Heart right ventricle (tissue), 16 donors: Measurements from ENCODE around the gene RMDN2. TPM values are rescaled to one million over a fixed set of nuclear protein-coding genes. Genes with fewer than 3 reads are reported as not detected.
"Not testable (repeated sequence)": the region's sequence is repeated elsewhere in the genome, so short reads cannot be mapped to it uniquely, and the experiment has no call there.

ENCODE experiments used
- ATAC-seq, 8 donors: fragments of 200-7000 bp; cut with Tn5 transposase; one replicate each; pipeline ENCODE4 v1.9.1; 2020; ENCODE audit warnings: mild to moderate bottlenecking in 8 of 8, moderate library complexity in 8 of 8, moderate number of reproducible peaks in 1 of 8
- DNase-seq, 2 donors: peaks; one replicate each; pipeline ENCODE4 v3.0.0-alpha.2; 2020
- H3K27ac ChIP-seq, 10 donors: fragments of 200-600 bp; sonication (generic) in 2 of 10; one replicate each; pipeline versions ENCODE4 v1.5.0 to v1.8.0; 2020 to 2022; ENCODE audit warnings: mild to moderate bottlenecking in 3 of 10
- H3K27me3 ChIP-seq, 7 donors: fragments of 200-600 bp; one replicate each; pipeline ENCODE4 v1.8.0; 2021 to 2022; ENCODE audit warnings: mild to moderate bottlenecking in 2 of 7
- H3K36me3 ChIP-seq, 9 donors: fragments of 200-600 bp; sonication (generic) in 1 of 9; one replicate each; pipeline versions ENCODE4 v1.5.0 to v1.8.0; 2020 to 2022; ENCODE audit warnings: mild to moderate bottlenecking in 2 of 9
- H3K4me1 ChIP-seq, 9 donors: fragments of 200-600 bp; sonication (generic) in 1 of 9; one replicate each; pipeline versions ENCODE4 v1.5.0 to v1.8.0; 2020 to 2022; ENCODE audit warnings: mild to moderate bottlenecking in 4 of 9
- H3K4me3 ChIP-seq, 10 donors: fragments of 200-600 bp; sonication (generic) in 2 of 10; one replicate each; pipeline versions ENCODE4 v1.5.0 to v1.8.0; 2020 to 2022; ENCODE audit warnings: mild to moderate bottlenecking in 7 of 10, moderate library complexity in 2 of 10
- H3K9me3 ChIP-seq, 11 donors: fragments of 200-600 bp in 10 of 11; sonication (generic) in 2 of 11; one replicate each; pipeline versions ENCODE4 v1.5.0 to v1.8.0; 2013 to 2022; ENCODE audit warnings: mild to moderate bottlenecking in 2 of 11, control low read depth in 1 of 11, moderate library complexity in 1 of 11
- WGBS, 2 donors: extraction: QIAGEN DNeasy Blood & Tissue Kit; methylation state at CpG; one replicate each; pipeline ENCODE4 v1.1.7; 2013; ENCODE audit warnings: inconsistent platforms in 1 of 2; 5-methylcytosine and 5-hydroxymethylcytosine counted together
- intact Hi-C, 10 donors: fragments of 100-400 bp; cut with DNase I; formaldehyde crosslinking; loops; one replicate each; pipeline versions ENCODE4 v1.11.1 to v1.14.2; 2022
- polyA plus RNA-seq, 2 donors: library from polyadenylated mRNA; stranded (reverse); fragments of 200-250 nt; gene quantifications; one replicate each; pipeline ENCODE4 v1.2.3, GENCODE V29; 2013
- total RNA-seq, 10 donors: library from RNA; stranded (reverse); fragmentation: NEBNext Ultra II Directional in 3 of 10; extraction: Animal tissue kit (Norgen Biotek cat#: 25700) in 3 of 10; gene quantifications; one replicate each; pipeline versions ENCODE4 v1.2.1 to v1.2.4, GENCODE V29; 2021 to 2023
- TF ChIP-seq, protein P1 (sequence below), 9 donors: fragments of 200-600 bp; sonication (generic) in 2 of 9; IDR thresholded peaks; one replicate each; pipeline versions ENCODE4 v1.5.0 to v1.8.0; 2021 to 2022; ENCODE audit warnings: antibody characterized with exemption in 9 of 9, mild to moderate bottlenecking in 5 of 9, moderate library complexity in 1 of 9
- donor health status: Arrhythmogenic right ventricular cardiomyopathy.
- donor health status: ischemic (EF 13 %, LVEDD 7.1; RV severe dilation, severe dysfunction).
- donor health status: healthy with polysubstance abuse.
- donor health status: DM: no; HTN: yes; CAD: no.
- donor health status: DM: no; HTN: no; CAD: no.
- donor health status: ischemic (EF 25% LVEDD 6.9; RV normal size, moderate dysfunction).
- donor health status: ischemic (EF 25% LVEDD 5.7; RV mildly dilated, moderate dysfunction).
- donor health status: healthy.
- donor health status: DM: yes; HTN: yes; CAD: no.
- donor health status: Ischemic cardiomyopathy.
- donor health status: ischemic (EF 35%, LVEDD 5.7; RV mildly dilated, moderate dysfunction).
- donor health status: nonischemic (EF 11% LVEDD 7.7; RV severe dilation, severe dysfunction).
- donor health status: DM: yes; HTN: yes; CAD: no.
- donor health status: PGD.
- donor health status: ischemic (EF 29% LVEDD 5.4; RV normal size, mild dysfunction).
- donor health status: nonischemic (EF 23%, LVEDD 6.1; RV moderate dilation, normal function).

The RMDN2 gene
- total and polyA plus RNA-seq, 12 donors = 2.5 to 8.5 (median 4.9) TPM

DNA sequence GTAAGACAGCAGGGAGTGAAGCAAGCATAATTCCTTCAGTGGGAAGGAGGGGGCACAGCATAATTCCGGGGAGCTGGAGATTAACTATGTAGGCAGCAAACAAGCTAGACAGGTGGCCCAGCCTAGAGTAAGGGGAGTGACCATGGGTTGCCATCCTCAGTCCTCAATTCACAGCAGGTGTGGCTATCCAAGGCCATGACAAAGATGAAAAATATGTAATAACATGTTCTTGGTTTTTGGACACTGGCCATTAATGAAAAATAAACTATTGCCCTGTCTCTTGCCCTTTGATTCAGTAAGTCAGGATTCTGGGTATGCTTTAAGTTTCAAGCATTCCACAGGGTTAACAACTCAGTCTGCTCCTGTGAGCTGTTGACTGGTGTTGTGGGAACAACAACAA is 85.9 kb downstream of the RMDN2 start:
- no peak for ATAC-seq
- no peak overlapping the region for H3K27ac ChIP-seq
- no peaks in the 10 kb centered on the region for H3K4me1 ChIP-seq
- TF ChIP-seq, protein P1, sequence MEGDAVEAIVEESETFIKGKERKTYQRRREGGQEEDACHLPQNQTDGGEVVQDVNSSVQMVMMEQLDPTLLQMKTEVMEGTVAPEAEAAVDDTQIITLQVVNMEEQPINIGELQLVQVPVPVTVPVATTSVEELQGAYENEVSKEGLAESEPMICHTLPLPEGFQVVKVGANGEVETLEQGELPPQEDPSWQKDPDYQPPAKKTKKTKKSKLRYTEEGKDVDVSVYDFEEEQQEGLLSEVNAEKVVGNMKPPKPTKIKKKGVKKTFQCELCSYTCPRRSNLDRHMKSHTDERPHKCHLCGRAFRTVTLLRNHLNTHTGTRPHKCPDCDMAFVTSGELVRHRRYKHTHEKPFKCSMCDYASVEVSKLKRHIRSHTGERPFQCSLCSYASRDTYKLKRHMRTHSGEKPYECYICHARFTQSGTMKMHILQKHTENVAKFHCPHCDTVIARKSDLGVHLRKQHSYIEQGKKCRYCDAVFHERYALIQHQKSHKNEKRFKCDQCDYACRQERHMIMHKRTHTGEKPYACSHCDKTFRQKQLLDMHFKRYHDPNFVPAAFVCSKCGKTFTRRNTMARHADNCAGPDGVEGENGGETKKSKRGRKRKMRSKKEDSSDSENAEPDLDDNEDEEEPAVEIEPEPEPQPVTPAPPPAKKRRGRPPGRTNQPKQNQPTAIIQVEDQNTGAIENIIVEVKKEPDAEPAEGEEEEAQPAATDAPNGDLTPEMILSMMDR (IDR thresholded peaks at IDR 0.05) = no peak
- 94 to 96% methylated on average over 1 of the region's 1 CpG for WGBS, 2 donors
- no peak overlapping the region for H3K4me3 ChIP-seq
- intact Hi-C loops = no loop called here
- H3K36me3 ChIP-seq = peaks cover 0 to 12% (median 0%) of the 10 kb centered on the region in 9 donors
- no peaks in the 10 kb centered on the region for H3K27me3 ChIP-seq
- no peaks in the 10 kb centered on the region for H3K9me3 ChIP-seq
- DNase-seq = no peak

DNA sequence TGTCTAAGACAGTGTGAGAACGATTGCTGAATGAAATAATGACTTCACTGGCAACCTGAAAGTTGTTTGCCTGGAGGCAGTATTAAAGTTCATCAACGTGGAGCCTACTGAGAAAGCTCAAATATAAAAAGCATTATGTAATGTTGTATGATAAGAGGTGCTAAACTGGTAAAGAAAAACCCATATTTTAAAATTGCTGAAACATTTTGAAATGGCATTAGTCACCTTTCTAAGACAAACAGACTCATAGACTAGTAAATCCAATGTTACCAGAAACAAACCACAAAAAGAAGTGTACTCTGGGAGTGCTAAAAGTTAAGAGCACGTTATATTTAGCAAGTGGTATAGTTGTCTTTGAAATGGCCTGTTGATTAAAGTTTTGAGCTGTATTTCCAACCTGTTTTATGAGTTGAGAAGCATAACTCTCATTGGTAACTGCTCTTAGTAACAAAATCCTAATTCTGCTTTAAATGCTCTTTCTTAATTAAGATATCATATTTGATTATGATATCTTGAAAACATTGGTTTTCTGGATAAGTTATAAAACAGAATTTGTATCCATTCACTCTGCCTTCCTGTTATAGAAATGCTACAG is 88.2 kb downstream of the RMDN2 start:
- DNase-seq (no peak), ATAC-seq (no peak)
- H3K4me1 ChIP-seq = no peaks in the 10 kb centered on the region
- H3K36me3 ChIP-seq = peaks cover 0 to 12% (median 0%) of the 10 kb centered on the region in 9 donors
- H3K27me3 ChIP-seq = no peaks in the 10 kb centered on the region
- H3K9me3 ChIP-seq = no peaks in the 10 kb centered on the region
- WGBS, 2 donors = 65% methylated on average over 3 of the region's 3 CpGs
- intact Hi-C loops = no loop called here
- no peak overlapping the region for H3K4me3 ChIP-seq
- TF ChIP-seq, protein P1 (IDR thresholded peaks at IDR 0.05) = no peak
- H3K27ac ChIP-seq = no peak overlapping the region

DNA sequence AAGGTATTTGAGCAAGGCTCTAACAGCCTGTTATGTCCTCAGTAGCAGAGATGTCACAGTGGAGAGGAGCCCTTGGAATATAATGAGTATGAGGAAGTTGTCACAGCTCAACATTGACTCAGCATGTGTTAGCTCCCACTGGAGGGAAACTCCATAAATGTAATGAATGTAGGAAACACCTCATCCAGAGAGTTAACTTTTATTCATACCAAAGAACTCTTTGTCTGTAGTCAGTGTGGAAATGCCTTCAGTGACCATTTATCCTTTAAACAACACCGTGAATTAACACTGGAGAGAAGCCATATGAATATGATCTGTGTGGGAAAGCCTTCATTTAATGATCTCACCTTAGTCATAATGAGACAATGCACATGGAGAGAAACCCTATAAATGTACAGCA is 91.1 kb downstream of the RMDN2 start:
- H3K4me3 ChIP-seq = no peak overlapping the region
- no peaks in the 10 kb centered on the region for H3K4me1 ChIP-seq
- H3K36me3 ChIP-seq = peaks cover 0 to 5% (median 0%) of the 10 kb centered on the region in 9 donors
- intact Hi-C loops = no loop called here
- DNase-seq (no peak), ATAC-seq (no peak)
- H3K27ac ChIP-seq = no peak overlapping the region
- 87 to 96% methylated on average over 1 of the region's 1 CpG for WGBS, 2 donors
- no peaks in the 10 kb centered on the region for H3K27me3 ChIP-seq
- no peaks in the 10 kb centered on the region for H3K9me3 ChIP-seq
- TF ChIP-seq, protein P1 (IDR thresholded peaks at IDR 0.05) = no peak

DNA sequence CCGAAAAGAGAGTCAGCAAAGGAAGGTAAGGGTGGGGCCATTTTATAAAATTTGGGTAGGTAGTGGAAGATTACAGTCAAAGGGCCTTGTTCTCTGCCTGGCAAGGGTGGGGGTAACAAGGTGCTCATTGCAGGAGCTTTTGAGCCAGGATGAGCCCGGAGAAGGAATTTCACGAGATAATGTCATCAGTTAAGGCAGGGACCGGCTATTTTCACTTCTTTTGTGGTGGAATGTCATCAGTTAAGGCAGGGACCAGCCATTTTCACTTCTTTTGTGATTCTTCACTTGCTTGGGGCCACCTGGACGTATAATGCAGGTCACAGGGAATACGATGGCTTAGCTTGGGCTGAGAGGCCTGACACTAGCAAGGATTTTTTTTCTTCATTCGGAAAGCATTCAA is 92.7 kb downstream of the RMDN2 start:
- H3K4me3 ChIP-seq = no peak overlapping the region
- no peak overlapping the region for H3K27ac ChIP-seq
- peaks cover 0 to 4% (median 0%) of the 10 kb centered on the region in 9 donors for H3K36me3 ChIP-seq
- DNase-seq (no peak), ATAC-seq (no peak)
- no peaks in the 10 kb centered on the region for H3K4me1 ChIP-seq
- WGBS, 2 donors = 73 to 94% methylated on average over 7 of the region's 7 CpGs
- intact Hi-C loops = loop anchor here in 1 of 10 donors (1.0 kb wide), 1 partner anchor 19 kb away; no protein-coding TSS in a partner anchor
- TF ChIP-seq, protein P1 (IDR thresholded peaks at IDR 0.05) = no peak
- no peaks in the 10 kb centered on the region for H3K9me3 ChIP-seq
- no peaks in the 10 kb centered on the region for H3K27me3 ChIP-seq

DNA sequence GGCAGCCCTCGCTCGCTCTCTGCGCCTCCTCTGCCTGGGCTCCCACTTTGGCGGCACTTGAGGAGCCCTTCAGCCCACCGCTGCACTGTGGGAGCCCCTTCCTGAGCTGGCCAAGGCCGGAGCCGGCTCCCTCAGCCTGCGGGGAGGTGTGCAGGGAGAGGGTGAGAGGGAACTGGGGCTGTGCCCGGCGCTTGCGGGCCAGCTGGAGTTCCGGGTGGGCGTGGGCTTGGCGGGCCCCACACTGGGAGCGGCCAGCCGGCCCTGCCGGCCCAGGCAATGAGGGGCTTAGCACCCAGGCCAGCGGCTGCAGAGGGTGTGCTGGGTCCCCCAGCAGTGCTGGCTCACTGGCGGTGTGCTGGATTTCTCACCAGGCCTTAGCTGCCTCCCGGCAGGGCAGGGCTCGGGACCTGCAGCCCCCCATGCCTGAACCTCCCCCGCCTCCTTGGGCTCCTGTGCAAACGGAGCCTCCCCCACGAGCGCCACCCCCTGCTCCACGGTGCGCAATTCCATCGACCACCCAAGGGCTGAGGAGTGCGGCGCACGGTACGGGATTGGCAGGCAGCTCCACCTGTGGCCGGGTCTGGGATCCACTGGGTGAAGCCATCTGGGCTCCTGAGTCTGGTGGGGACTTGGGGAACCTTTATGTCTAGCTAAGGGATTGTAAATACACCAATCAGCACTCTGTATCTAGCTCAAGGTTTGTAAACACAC is 95.4 kb downstream of the RMDN2 start:
- H3K4me1 ChIP-seq, DNase-seq, H3K36me3 ChIP-seq, H3K9me3 ChIP-seq, H3K27ac ChIP-seq, H3K27me3 ChIP-seq, ATAC-seq, intact Hi-C loops, H3K4me3 ChIP-seq: not testable (repeated sequence)
- WGBS, 2 donors = 97% methylated on average over 33 of the region's 33 CpGs
